Colonic mucosa (tissue), 4 donors: Measurements from ENCODE around the gene MCAM. TPM values are rescaled to one million over a fixed set of nuclear protein-coding genes. Genes with fewer than 3 reads are reported as not detected.

Experiments
- DNase-seq: peaks from one replicate; pipeline ENCODE4 v3.0.0-alpha.2; 2020
- H3K27ac ChIP-seq: fragments of 200-600 bp; one replicate; pipeline ENCODE4 v1.8.0; 2021
- H3K27me3 ChIP-seq: fragments of 200-600 bp; one replicate; pipeline ENCODE4 v1.8.0; 2021
- H3K36me3 ChIP-seq: fragments of 200-600 bp; one replicate; pipeline ENCODE4 v1.8.0; 2021
- H3K4me1 ChIP-seq: fragments of 200-600 bp; one replicate; pipeline ENCODE4 v1.8.0; 2021; ENCODE audit warnings: mild to moderate bottlenecking
- H3K4me3 ChIP-seq: fragments of 200-600 bp; one replicate; pipeline ENCODE4 v1.8.0; 2021
- H3K9ac ChIP-seq, 2 donors: one replicate each; pipeline ENCODE4 v1.7.0; 2013; ENCODE audit warnings: control low read depth in 2 of 2, low read depth in 2 of 2, low read length in 2 of 2
- H3K9me3 ChIP-seq: fragments of 200-600 bp; one replicate; pipeline ENCODE4 v1.8.0; 2021
- CTCF ChIP-seq: fragments of 200-600 bp; IDR thresholded peaks from one replicate; pipeline ENCODE4 v1.8.0; 2022; ENCODE audit warnings: antibody characterized with exemption, mild to moderate bottlenecking
- intact Hi-C: fragments of 100-400 bp; cut with DNase I; formaldehyde crosslinking; loops from one replicate; pipeline ENCODE4 v1.14.1; 2022
- total RNA-seq, 2 donors: library from RNA; stranded (reverse); fragmentation: NEBNext Ultra II Directional in 1 of 2; extraction: Animal tissue kit (Norgen Biotek cat#: 25700) in 1 of 2; gene quantifications; one replicate each; pipeline ENCODE4 v1.2.1, GENCODE V29; 2021
- donor health status: healthy.
- donor health status: DM: no; HTN: no; CAD: no.
- donor health status: DM: no; HTN: no; CAD: no.

Gene MCAM
- total RNA-seq, 2 donors from 2014 or later = 5.4 to 36.9 TPM

GRCh38 chr11:119329320-119329719 is 12.4 kb upstream of the MCAM start:
- H3K9me3 ChIP-seq = no peaks in the 10 kb centered on the region
- DNase-seq = no peak
- no peak for TF ChIP-seq CTCF
- intact Hi-C loops = no loop called here
- H3K36me3 ChIP-seq = no peaks in the 10 kb centered on the region
- H3K4me3 ChIP-seq = no peak overlapping the region
- H3K4me1 ChIP-seq = no peaks in the 10 kb centered on the region
- H3K27ac ChIP-seq = no peak overlapping the region
- H3K9ac ChIP-seq = no peak overlapping the region
- no peaks in the 10 kb centered on the region for H3K27me3 ChIP-seq

GRCh38 chr11:119324189-119324588 is 7.3 kb upstream of the MCAM start:
- Histone ChIP-seq H3K27me3 (peaks cover 6% of the 10 kb centered on the region), H3K4me3 (no peak overlapping the region), H3K36me3 (no peaks in the 10 kb centered on the region), H3K9me3 (no peaks in the 10 kb centered on the region), H3K9ac (no peak overlapping the region), H3K4me1 (peaks cover 8% of the 10 kb centered on the region), H3K27ac (no peak overlapping the region)
- DNase-seq = no peak
- no peak for TF ChIP-seq CTCF
- intact Hi-C loops = no loop called here

DNA sequence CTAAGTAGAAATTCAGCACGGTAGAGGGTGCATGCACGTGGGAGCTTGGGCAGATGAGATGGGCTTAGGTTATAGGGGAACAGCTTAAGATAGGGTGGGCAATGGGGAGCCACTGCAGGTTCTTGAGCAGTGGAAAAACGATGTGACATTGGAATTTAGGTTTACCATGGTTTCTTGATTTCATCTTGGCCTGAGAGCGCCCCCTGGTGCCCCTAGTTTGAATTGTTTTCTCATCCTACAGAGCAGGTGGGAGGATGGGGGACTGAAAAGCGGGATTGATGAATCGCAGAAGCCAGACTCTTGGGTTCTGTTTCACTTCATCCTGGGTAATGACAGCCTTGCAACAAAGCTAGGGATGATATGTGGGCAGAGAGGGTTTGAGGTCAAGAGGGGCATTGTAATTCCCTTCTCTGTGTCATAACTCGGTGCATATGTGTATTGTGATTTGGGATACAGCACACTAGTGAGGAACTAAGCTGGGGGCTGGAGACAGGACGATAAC is 6.7 kb upstream of the MCAM start:
- peak; percentile 84 for DNase-seq
- TF ChIP-seq CTCF = peak; percentile 75
- intact Hi-C loops = no loop called here
- Histone ChIP-seq H3K4me1 (peaks cover 8% of the 10 kb centered on the region), H3K36me3 (no peaks in the 10 kb centered on the region), H3K27me3 (peaks cover 6% of the 10 kb centered on the region), H3K4me3 (no peak overlapping the region), H3K27ac (no peak overlapping the region), H3K9me3 (no peaks in the 10 kb centered on the region), H3K9ac (no peak overlapping the region)

DNA sequence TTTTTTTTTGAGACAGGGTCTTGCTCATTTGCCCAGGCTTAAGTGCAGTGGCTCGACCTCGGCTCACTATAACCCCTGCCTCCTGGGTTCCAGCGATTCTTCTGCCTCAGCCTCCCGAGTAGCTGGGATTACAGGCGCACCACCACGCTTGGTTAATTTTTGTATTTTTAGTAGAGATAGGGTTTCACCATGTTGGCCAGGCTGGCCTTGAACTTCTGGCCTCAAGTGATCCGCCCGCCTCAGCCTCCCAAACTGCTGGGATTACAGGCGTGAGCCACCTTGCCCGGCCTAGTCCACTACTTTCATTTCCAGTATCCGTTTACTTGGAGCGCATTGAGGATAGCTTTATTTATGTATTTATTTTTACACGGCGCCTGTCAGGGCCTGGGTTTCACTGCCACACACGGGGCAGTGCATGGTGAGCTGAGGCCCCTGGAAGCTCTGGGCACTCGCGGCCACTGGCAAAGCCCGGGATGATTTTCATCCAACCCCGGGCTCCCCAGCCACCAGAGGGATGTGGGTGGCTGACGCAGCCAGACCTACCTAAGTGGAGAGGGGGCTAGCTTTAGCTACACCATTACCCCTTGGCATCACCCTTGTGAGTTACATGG is 6.1 kb upstream of the MCAM start:
- no peaks in the 10 kb centered on the region for H3K36me3 ChIP-seq
- no peak overlapping the region for H3K27ac ChIP-seq
- TF ChIP-seq CTCF = no peak
- peaks cover 6% of the 10 kb centered on the region for H3K27me3 ChIP-seq
- intact Hi-C loops = no loop called here
- H3K9ac ChIP-seq = no peak overlapping the region
- peaks cover 8% of the 10 kb centered on the region for H3K4me1 ChIP-seq
- H3K4me3 ChIP-seq = no peak overlapping the region
- DNase-seq = no peak
- H3K9me3 ChIP-seq = no peaks in the 10 kb centered on the region

DNA sequence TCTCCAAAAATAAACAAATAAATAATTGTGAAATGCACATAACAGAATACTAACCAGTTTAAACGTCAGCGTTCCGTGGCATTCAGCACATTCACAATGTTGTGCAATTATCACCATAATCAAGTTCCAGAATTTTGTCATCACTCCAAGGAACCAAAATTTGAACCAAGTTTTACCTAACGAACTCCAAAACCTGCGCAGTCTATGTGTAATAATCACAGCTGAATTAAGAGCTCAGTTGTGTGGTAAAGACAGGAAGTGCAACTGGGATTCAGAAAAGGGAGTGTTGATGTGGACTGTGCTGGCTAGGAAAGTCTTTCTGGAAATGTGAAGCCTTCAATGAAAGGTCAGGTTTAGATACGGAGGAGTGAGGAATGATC is 5.4 kb upstream of the MCAM start:
- Histone ChIP-seq H3K9ac (no peak overlapping the region), H3K4me1 (peaks cover 8% of the 10 kb centered on the region), H3K27ac (peak overlapping the region; percentile 62), H3K4me3 (no peak overlapping the region), H3K27me3 (peaks cover 6% of the 10 kb centered on the region), H3K9me3 (no peaks in the 10 kb centered on the region), H3K36me3 (no peaks in the 10 kb centered on the region)
- intact Hi-C loops = no loop called here
- no peak for DNase-seq
- no peak for TF ChIP-seq CTCF
